Central memory CD8-positive, alpha-beta T cell (primary cell): ENCODE results near the gene DGKD.

Experiments
- ATAC-seq: fragments of 150-1000 bp; cut with Tn5 transposase; replicated peaks from 2 replicates; pipeline ENCODE4 v1.10.0; 2022; ENCODE audit warnings: mild to moderate bottlenecking, moderate FRiP score, moderate number of reproducible peaks; ENCODE audit not compliant: poor library complexity, severe bottlenecking; ENCODE audit errors: extremely low read depth
- DNase-seq, 2 donors: peaks; one replicate each; pipeline ENCODE4 v3.0.0; 2021; ENCODE audit warnings: low spot score in 2 of 2
- H3K27ac Mint-ChIP-seq: one replicate; pipeline ENCODE4 v1.8.0; 2022; ENCODE audit warnings: low read depth, mild to moderate bottlenecking, moderate library complexity, mixed read lengths
- H3K27me3 Mint-ChIP-seq: one replicate; pipeline ENCODE4 v1.8.0; 2022; ENCODE audit warnings: mixed read lengths
- H3K36me3 Mint-ChIP-seq: one replicate; pipeline ENCODE4 v1.8.0; 2022; ENCODE audit warnings: mild to moderate bottlenecking, moderate library complexity, mixed read lengths; ENCODE audit not compliant: insufficient read depth
- H3K4me1 Mint-ChIP-seq: one replicate; pipeline ENCODE4 v1.8.0; 2022; ENCODE audit warnings: mixed read lengths
- H3K4me3 Mint-ChIP-seq: one replicate; pipeline ENCODE4 v1.8.0; 2022; ENCODE audit warnings: mild to moderate bottlenecking, moderate library complexity, mixed read lengths
- H3K9me3 Mint-ChIP-seq: one replicate; pipeline ENCODE4 v1.8.0; 2022; ENCODE audit warnings: mixed read lengths

The DGKD gene

GRCh38 chr2:233356546-233357308, 2.4 kb downstream of the DGKD start:
- Mint-ChIP-seq H3K27me3 (no peaks in the 10 kb centered on the region), H3K4me3 (peak overlapping the region; percentile 88), H3K36me3 (peaks cover 28% of the 10 kb centered on the region), H3K9me3 (no peaks in the 10 kb centered on the region), H3K27ac (peak overlapping the region; percentile 13), H3K4me1 (peaks cover 71% of the 10 kb centered on the region)
- no peak for ATAC-seq
- DNase-seq = no peak

- H3K27me3 Mint-ChIP-seq = no peaks in the 10 kb centered on the region
- no peak for ATAC-seq
- peaks cover 69% of the 10 kb centered on the region for H3K4me1 Mint-ChIP-seq
- no peak for DNase-seq
- H3K4me3 Mint-ChIP-seq = peak overlapping the region; percentile 38
- no peaks in the 10 kb centered on the region for H3K9me3 Mint-ChIP-seq
- H3K27ac Mint-ChIP-seq = peak overlapping the region; percentile 58
- peaks cover 27% of the 10 kb centered on the region for H3K36me3 Mint-ChIP-seq
Measured at GRCh38 chr2:233358335-233358734, 4.0 kb downstream of the DGKD start.

GRCh38 chr2:233358947-233359346, 4.7 kb downstream of the DGKD start:
- peaks cover 69% of the 10 kb centered on the region for H3K4me1 Mint-ChIP-seq

GRCh38 chr2:233359823-233360222, 5.5 kb downstream of the DGKD start:
- ATAC-seq = no peak
- Mint-ChIP-seq H3K4me3 (peak overlapping the region; percentile 38), H3K9me3 (peaks cover 5% of the 10 kb centered on the region)

More at GRCh38 chr2:233358947-233359346, 4.7 kb downstream of the DGKD start:
- DNase-seq (no peak), ATAC-seq (no peak)
- H3K36me3 Mint-ChIP-seq = peaks cover 25% of the 10 kb centered on the region
- peak overlapping the region; percentile 38 for H3K4me3 Mint-ChIP-seq
- H3K9me3 Mint-ChIP-seq = peaks cover 5% of the 10 kb centered on the region
- no peaks in the 10 kb centered on the region for H3K27me3 Mint-ChIP-seq
- H3K27ac Mint-ChIP-seq = peak overlapping the region; percentile 58

GRCh38 chr2:233360771-233361176, 6.5 kb downstream of the DGKD start:
- H3K4me1 Mint-ChIP-seq = peaks cover 74% of the 10 kb centered on the region
- H3K36me3 Mint-ChIP-seq = peaks cover 23% of the 10 kb centered on the region
- no peak overlapping the region for H3K4me3 Mint-ChIP-seq

More at GRCh38 chr2:233359823-233360222, 5.5 kb downstream of the DGKD start:
- H3K36me3 Mint-ChIP-seq = peaks cover 23% of the 10 kb centered on the region
- H3K27me3 Mint-ChIP-seq = no peaks in the 10 kb centered on the region
- peaks cover 76% of the 10 kb centered on the region for H3K4me1 Mint-ChIP-seq
- H3K27ac Mint-ChIP-seq = peak overlapping the region; percentile 58
- DNase-seq = no peak

GRCh38 chr2:233361297-233361696, 7.0 kb downstream of the DGKD start:
- peaks cover 5% of the 10 kb centered on the region for H3K9me3 Mint-ChIP-seq
- no peak overlapping the region for H3K4me3 Mint-ChIP-seq
- peaks cover 74% of the 10 kb centered on the region for H3K4me1 Mint-ChIP-seq
- H3K27ac Mint-ChIP-seq = no peak overlapping the region
- H3K36me3 Mint-ChIP-seq = peaks cover 24% of the 10 kb centered on the region
- DNase-seq (no peak), ATAC-seq (no peak)
- no peaks in the 10 kb centered on the region for H3K27me3 Mint-ChIP-seq

More at GRCh38 chr2:233360771-233361176, 6.5 kb downstream of the DGKD start:
- Mint-ChIP-seq H3K9me3 (peaks cover 5% of the 10 kb centered on the region), H3K27me3 (no peaks in the 10 kb centered on the region), H3K27ac (peak overlapping the region; percentile 32)
- no peak for ATAC-seq
- no peak for DNase-seq

GRCh38 chr2:233362742-233363141, 8.4 kb downstream of the DGKD start:
- Mint-ChIP-seq H3K36me3 (peaks cover 28% of the 10 kb centered on the region), H3K27ac (no peak overlapping the region), H3K27me3 (no peaks in the 10 kb centered on the region), H3K4me1 (peaks cover 74% of the 10 kb centered on the region), H3K9me3 (peaks cover 5% of the 10 kb centered on the region), H3K4me3 (no peak overlapping the region)
- DNase-seq (no peak), ATAC-seq (no peak)

- Mint-ChIP-seq H3K4me3 (no peak overlapping the region), H3K4me1 (peaks cover 69% of the 10 kb centered on the region), H3K27me3 (no peaks in the 10 kb centered on the region), H3K9me3 (peaks cover 5% of the 10 kb centered on the region), H3K27ac (peak overlapping the region; percentile 72), H3K36me3 (peaks cover 25% of the 10 kb centered on the region)
- no peak for DNase-seq
- ATAC-seq = no peak
Measured at GRCh38 chr2:233363744-233364235, 9.5 kb downstream of the DGKD start.

GRCh38 chr2:233365861-233366520, 11.7 kb downstream of the DGKD start:
- Mint-ChIP-seq H3K36me3 (peaks cover 20% of the 10 kb centered on the region), H3K9me3 (peaks cover 5% of the 10 kb centered on the region), H3K27me3 (no peaks in the 10 kb centered on the region), H3K4me1 (peaks cover 63% of the 10 kb centered on the region), H3K4me3 (no peak overlapping the region), H3K27ac (peak overlapping the region; percentile 60)
- ATAC-seq = no peak
- no peak for DNase-seq

- peaks cover 63% of the 10 kb centered on the region for H3K4me1 Mint-ChIP-seq
- H3K36me3 Mint-ChIP-seq = peaks cover 22% of the 10 kb centered on the region
- no peak for DNase-seq
Measured at GRCh38 chr2:233367586-233367985, 13.3 kb downstream of the DGKD start.

GRCh38 chr2:233368756-233369155, 14.5 kb downstream of the DGKD start:
- DNase-seq (no peak), ATAC-seq (no peak)
- H3K27me3 Mint-ChIP-seq = no peaks in the 10 kb centered on the region
- H3K27ac Mint-ChIP-seq = no peak overlapping the region
- H3K4me3 Mint-ChIP-seq = no peak overlapping the region
- H3K4me1 Mint-ChIP-seq = peaks cover 68% of the 10 kb centered on the region
- peaks cover 2% of the 10 kb centered on the region for H3K9me3 Mint-ChIP-seq
- H3K36me3 Mint-ChIP-seq = peaks cover 27% of the 10 kb centered on the region

More at GRCh38 chr2:233367586-233367985, 13.3 kb downstream of the DGKD start:
- Mint-ChIP-seq H3K27me3 (no peaks in the 10 kb centered on the region), H3K4me3 (no peak overlapping the region), H3K27ac (no peak overlapping the region), H3K9me3 (peaks cover 5% of the 10 kb centered on the region)
- no peak for ATAC-seq

GRCh38 chr2:233369462-233369861, 15.2 kb downstream of the DGKD start:
- H3K27me3 Mint-ChIP-seq = no peaks in the 10 kb centered on the region
- H3K9me3 Mint-ChIP-seq = no peaks in the 10 kb centered on the region
- DNase-seq (no peak), ATAC-seq (no peak)
- no peak overlapping the region for H3K4me3 Mint-ChIP-seq
- peak overlapping the region; percentile 51 for H3K27ac Mint-ChIP-seq
- peaks cover 30% of the 10 kb centered on the region for H3K36me3 Mint-ChIP-seq
- peaks cover 61% of the 10 kb centered on the region for H3K4me1 Mint-ChIP-seq
